Measurements from ENCODE around the gene DNAH5.

The DNAH5 gene

GRCh38 chr5:13740471-13740870 lies 204.0 kb downstream of the DNAH5 start:
- Mint-ChIP-seq H3K4me3 (no peak overlapping the region), H3K36me3 (no peaks in the 10 kb centered on the region), H3K27ac (no peak overlapping the region), H3K27me3 (no peaks in the 10 kb centered on the region), H3K9me3 (peaks cover 7% of the 10 kb centered on the region), H3K4me1 (no peaks in the 10 kb centered on the region)
- no peak for ATAC-seq

- H3K27ac Mint-ChIP-seq = no peak overlapping the region
- no peaks in the 10 kb centered on the region for H3K36me3 Mint-ChIP-seq
- ATAC-seq = no peak
- H3K9me3 Mint-ChIP-seq = peaks cover 10% of the 10 kb centered on the region
- no peaks in the 10 kb centered on the region for H3K27me3 Mint-ChIP-seq
- H3K4me1 Mint-ChIP-seq = no peaks in the 10 kb centered on the region
- H3K4me3 Mint-ChIP-seq = no peak overlapping the region
Measured at GRCh38 chr5:13739479-13739878, 205.0 kb downstream of the DNAH5 start.

GRCh38 chr5:13735691-13736090 lies 208.8 kb downstream of the DNAH5 start:
- peaks cover 14% of the 10 kb centered on the region for H3K9me3 Mint-ChIP-seq
- no peak overlapping the region for H3K4me3 Mint-ChIP-seq
- H3K27me3 Mint-ChIP-seq = no peaks in the 10 kb centered on the region
- H3K27ac Mint-ChIP-seq = no peak overlapping the region
- H3K36me3 Mint-ChIP-seq = no peaks in the 10 kb centered on the region
- no peak for ATAC-seq
- no peaks in the 10 kb centered on the region for H3K4me1 Mint-ChIP-seq

- Mint-ChIP-seq H3K4me3 (no peak overlapping the region), H3K9me3 (peaks cover 9% of the 10 kb centered on the region), H3K27ac (no peak overlapping the region), H3K4me1 (no peaks in the 10 kb centered on the region), H3K27me3 (no peaks in the 10 kb centered on the region), H3K36me3 (no peaks in the 10 kb centered on the region)
- ATAC-seq = no peak
Measured at GRCh38 chr5:13731121-13731628, 213.3 kb downstream of the DNAH5 start.

- no peaks in the 10 kb centered on the region for H3K27me3 Mint-ChIP-seq
- H3K27ac Mint-ChIP-seq = no peak overlapping the region
- H3K9me3 Mint-ChIP-seq = peaks cover 10% of the 10 kb centered on the region
- ATAC-seq = no peak
- H3K36me3 Mint-ChIP-seq = no peaks in the 10 kb centered on the region
- H3K4me3 Mint-ChIP-seq = no peak overlapping the region
- H3K4me1 Mint-ChIP-seq = no peaks in the 10 kb centered on the region
Measured at GRCh38 chr5:13708906-13709305, 235.6 kb downstream of the DNAH5 start.

- no peaks in the 10 kb centered on the region for H3K36me3 Mint-ChIP-seq
- H3K9me3 Mint-ChIP-seq = peaks cover 10% of the 10 kb centered on the region
- ATAC-seq = no peak
- no peak overlapping the region for H3K4me3 Mint-ChIP-seq
- no peaks in the 10 kb centered on the region for H3K27me3 Mint-ChIP-seq
- H3K4me1 Mint-ChIP-seq = no peaks in the 10 kb centered on the region
- no peak overlapping the region for H3K27ac Mint-ChIP-seq
Measured at GRCh38 chr5:13708432-13708831, 236.1 kb downstream of the DNAH5 start.

GRCh38 chr5:13704396-13704795 lies 240.1 kb downstream of the DNAH5 start:
- Mint-ChIP-seq H3K9me3 (peaks cover 2% of the 10 kb centered on the region), H3K27me3 (no peaks in the 10 kb centered on the region), H3K4me1 (no peaks in the 10 kb centered on the region), H3K4me3 (no peak overlapping the region), H3K27ac (no peak overlapping the region), H3K36me3 (no peaks in the 10 kb centered on the region)
- no peak for ATAC-seq

- H3K36me3 Mint-ChIP-seq = no peaks in the 10 kb centered on the region
- no peak overlapping the region for H3K4me3 Mint-ChIP-seq
- H3K27ac Mint-ChIP-seq = no peak overlapping the region
- no peaks in the 10 kb centered on the region for H3K4me1 Mint-ChIP-seq
- no peak for ATAC-seq
- H3K9me3 Mint-ChIP-seq = peaks cover 8% of the 10 kb centered on the region
- no peaks in the 10 kb centered on the region for H3K27me3 Mint-ChIP-seq
Measured at GRCh38 chr5:13700626-13701025, 243.9 kb downstream of the DNAH5 start.

GRCh38 chr5:13698885-13699284 lies 245.6 kb downstream of the DNAH5 start:
- Mint-ChIP-seq H3K27me3 (no peaks in the 10 kb centered on the region), H3K4me1 (no peaks in the 10 kb centered on the region), H3K27ac (no peak overlapping the region), H3K9me3 (peaks cover 6% of the 10 kb centered on the region), H3K36me3 (no peaks in the 10 kb centered on the region), H3K4me3 (no peak overlapping the region)
- ATAC-seq = no peak

- H3K27me3 Mint-ChIP-seq = no peaks in the 10 kb centered on the region
- H3K9me3 Mint-ChIP-seq = peaks cover 9% of the 10 kb centered on the region
- H3K4me3 Mint-ChIP-seq = no peak overlapping the region
- H3K27ac Mint-ChIP-seq = no peak overlapping the region
- no peaks in the 10 kb centered on the region for H3K4me1 Mint-ChIP-seq
- no peaks in the 10 kb centered on the region for H3K36me3 Mint-ChIP-seq
- ATAC-seq = no peak
Measured at GRCh38 chr5:13695076-13695712, 249.3 kb downstream of the DNAH5 start.

GRCh38 chr5:13692172-13692571 lies 252.3 kb downstream of the DNAH5 start:
- H3K36me3 Mint-ChIP-seq = no peaks in the 10 kb centered on the region
- H3K27ac Mint-ChIP-seq = no peak overlapping the region
- no peaks in the 10 kb centered on the region for H3K4me1 Mint-ChIP-seq
- ATAC-seq = no peak
- no peaks in the 10 kb centered on the region for H3K27me3 Mint-ChIP-seq
- peaks cover 2% of the 10 kb centered on the region for H3K9me3 Mint-ChIP-seq
- no peak overlapping the region for H3K4me3 Mint-ChIP-seq

GRCh38 chr5:13676531-13676930 lies 268.0 kb downstream of the DNAH5 start:
- Mint-ChIP-seq H3K36me3 (no peaks in the 10 kb centered on the region), H3K9me3 (peaks cover 3% of the 10 kb centered on the region), H3K27me3 (no peaks in the 10 kb centered on the region), H3K27ac (no peak overlapping the region), H3K4me3 (no peak overlapping the region), H3K4me1 (no peaks in the 10 kb centered on the region)
- no peak for ATAC-seq

GRCh38 chr5:13674391-13674790 lies 270.1 kb downstream of the DNAH5 start:
- Mint-ChIP-seq H3K27ac (no peak overlapping the region), H3K4me1 (no peaks in the 10 kb centered on the region), H3K36me3 (no peaks in the 10 kb centered on the region), H3K9me3 (peaks cover 3% of the 10 kb centered on the region), H3K27me3 (no peaks in the 10 kb centered on the region), H3K4me3 (no peak overlapping the region)
- ATAC-seq = no peak

- ATAC-seq = no peak
Measured at GRCh38 chr5:13673511-13673910, 271.0 kb downstream of the DNAH5 start.

GRCh38 chr5:13664377-13664776 lies 280.1 kb downstream of the DNAH5 start:
- no peaks in the 10 kb centered on the region for H3K36me3 Mint-ChIP-seq
- no peak for ATAC-seq
- H3K9me3 Mint-ChIP-seq = peaks cover 19% of the 10 kb centered on the region
- no peaks in the 10 kb centered on the region for H3K27me3 Mint-ChIP-seq
- H3K4me1 Mint-ChIP-seq = no peaks in the 10 kb centered on the region
- H3K27ac Mint-ChIP-seq = no peak overlapping the region
- no peak overlapping the region for H3K4me3 Mint-ChIP-seq

More at GRCh38 chr5:13673511-13673910, 271.0 kb downstream of the DNAH5 start:
- Mint-ChIP-seq H3K4me1 (no peaks in the 10 kb centered on the region), H3K27ac (no peak overlapping the region), H3K4me3 (no peak overlapping the region), H3K36me3 (no peaks in the 10 kb centered on the region), H3K27me3 (no peaks in the 10 kb centered on the region), H3K9me3 (peaks cover 8% of the 10 kb centered on the region)

GRCh38 chr5:13662626-13663025 lies 281.9 kb downstream of the DNAH5 start:
- Mint-ChIP-seq H3K9me3 (peaks cover 15% of the 10 kb centered on the region), H3K36me3 (no peaks in the 10 kb centered on the region), H3K4me3 (no peak overlapping the region), H3K27me3 (no peaks in the 10 kb centered on the region), H3K4me1 (no peaks in the 10 kb centered on the region), H3K27ac (no peak overlapping the region)
- no peak for ATAC-seq
